PC-9 (cell line): ENCODE data around the gene NIBAN1.

Source experiments
- EZH2 ChIP-seq: fragments of 200-600 bp; sonication (generic); IDR thresholded peaks from 2 replicates; pipeline ENCODE4 v1.8.0; 2017; ENCODE audit warnings: antibody characterized with exemption, low read depth
- TF ChIP-seq, protein P1 (sequence below): fragments of 200-600 bp; sonication (generic); conservative IDR thresholded peaks from 2 replicates; pipeline ENCODE4 v1.6.1; 2017; ENCODE audit warnings: mixed run types, antibody characterized with exemption, mild to moderate bottlenecking, moderate library complexity

DNA sequence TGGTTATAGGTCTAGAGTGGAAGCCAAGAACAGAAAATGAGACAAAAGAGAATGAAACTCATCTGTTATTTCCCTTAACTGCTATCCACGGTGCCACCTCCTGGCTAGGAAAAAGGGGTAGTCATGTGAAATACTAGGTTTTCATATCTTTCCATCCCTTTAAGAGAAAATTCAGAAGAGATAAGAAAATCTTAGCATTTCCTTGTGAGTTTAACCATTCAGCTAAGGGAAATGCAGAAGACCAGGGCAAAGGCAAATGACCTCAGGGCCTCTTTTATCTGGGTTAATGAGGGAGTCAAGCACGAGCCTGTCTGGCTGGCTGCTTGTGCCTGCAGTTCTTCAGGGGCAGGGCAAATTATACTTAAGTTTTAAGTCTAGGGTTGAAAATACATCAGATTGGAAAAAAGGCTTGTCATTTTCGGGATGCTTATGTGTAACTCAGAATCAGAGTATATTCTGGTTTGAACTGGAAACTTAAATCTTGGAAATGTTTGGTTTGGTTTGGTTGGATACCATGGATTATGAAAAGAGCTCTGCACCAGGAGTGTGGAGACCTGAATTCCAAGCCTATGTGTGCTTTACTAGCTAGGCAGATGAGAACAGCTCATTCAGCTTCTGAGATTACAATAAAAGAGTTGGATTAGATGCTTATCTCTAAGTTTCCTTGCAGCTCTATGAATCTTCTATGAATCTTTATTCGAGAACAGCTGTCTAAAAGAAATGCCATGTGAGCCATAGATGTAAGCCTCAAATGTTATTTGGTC lies 19.9 kb downstream of the NIBAN1 start:
- TF ChIP-seq, protein P1, sequence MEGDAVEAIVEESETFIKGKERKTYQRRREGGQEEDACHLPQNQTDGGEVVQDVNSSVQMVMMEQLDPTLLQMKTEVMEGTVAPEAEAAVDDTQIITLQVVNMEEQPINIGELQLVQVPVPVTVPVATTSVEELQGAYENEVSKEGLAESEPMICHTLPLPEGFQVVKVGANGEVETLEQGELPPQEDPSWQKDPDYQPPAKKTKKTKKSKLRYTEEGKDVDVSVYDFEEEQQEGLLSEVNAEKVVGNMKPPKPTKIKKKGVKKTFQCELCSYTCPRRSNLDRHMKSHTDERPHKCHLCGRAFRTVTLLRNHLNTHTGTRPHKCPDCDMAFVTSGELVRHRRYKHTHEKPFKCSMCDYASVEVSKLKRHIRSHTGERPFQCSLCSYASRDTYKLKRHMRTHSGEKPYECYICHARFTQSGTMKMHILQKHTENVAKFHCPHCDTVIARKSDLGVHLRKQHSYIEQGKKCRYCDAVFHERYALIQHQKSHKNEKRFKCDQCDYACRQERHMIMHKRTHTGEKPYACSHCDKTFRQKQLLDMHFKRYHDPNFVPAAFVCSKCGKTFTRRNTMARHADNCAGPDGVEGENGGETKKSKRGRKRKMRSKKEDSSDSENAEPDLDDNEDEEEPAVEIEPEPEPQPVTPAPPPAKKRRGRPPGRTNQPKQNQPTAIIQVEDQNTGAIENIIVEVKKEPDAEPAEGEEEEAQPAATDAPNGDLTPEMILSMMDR, result no peak
- TF ChIP-seq EZH2, result no peak
